ENCODE results near the gene HAUS5. TPM values are rescaled to one million over a fixed set of nuclear protein-coding genes. Genes with fewer than 3 reads are reported as not detected.

The HAUS5 gene
- polyA plus RNA-seq, 1 donor from 2014 or later, result 11.4 TPM

DNA sequence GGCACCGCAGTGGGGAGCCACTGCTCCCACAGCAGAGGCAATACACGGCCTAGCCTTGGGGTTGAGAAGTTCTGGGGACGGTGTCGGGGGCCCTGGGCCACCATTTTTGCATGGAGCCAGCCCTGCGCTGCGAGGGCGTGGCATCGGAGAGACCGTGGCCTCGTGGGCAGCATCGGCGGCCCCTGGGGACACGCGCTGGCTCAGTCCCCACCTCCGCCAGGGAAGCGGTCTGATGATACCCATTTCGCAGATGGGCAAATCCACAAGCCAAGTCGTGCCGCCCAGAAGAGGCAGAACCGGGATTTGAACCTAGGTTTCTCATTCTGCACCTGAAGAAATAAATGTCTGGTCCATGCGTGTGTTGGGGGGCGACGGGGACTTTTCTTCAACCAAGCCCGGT lies 52.6 kb downstream of the HAUS5 start:
- peaks cover 0 to 3% (median 0%) of the 10 kb centered on the region in 3 donors for H3K4me1 Mint-ChIP-seq
- peaks cover 9% of the 10 kb centered on the region for H3K27me3 Mint-ChIP-seq
- H3K27ac Mint-ChIP-seq, result no peak overlapping the region
- H3K9me3 Mint-ChIP-seq, result peaks cover 0 to 1% (median 0%) of the 10 kb centered on the region in 3 donors
- peaks cover 5% of the 10 kb centered on the region for H3K36me3 Mint-ChIP-seq
- H3K4me3 Mint-ChIP-seq, result no peak overlapping the region

DNA sequence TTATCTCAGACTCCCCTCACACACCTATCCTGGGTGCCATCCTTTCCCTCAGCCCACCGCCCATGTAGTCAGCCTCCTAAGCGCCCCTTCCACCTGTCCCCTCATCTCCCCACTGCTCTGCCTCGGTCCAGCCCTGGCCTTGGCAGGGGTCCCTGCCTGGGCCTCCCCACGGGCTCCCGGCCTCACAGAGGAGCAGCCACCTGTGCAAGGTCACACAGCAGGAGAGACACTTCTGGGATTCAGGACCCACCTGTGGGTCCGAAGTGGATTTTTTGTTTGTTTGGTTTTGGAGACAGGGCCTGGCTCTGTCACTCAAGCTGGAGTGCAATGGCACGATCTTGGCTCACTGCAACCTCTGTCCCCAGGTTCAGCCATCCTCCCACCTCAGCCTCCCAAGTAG lies 53.1 kb downstream of the HAUS5 start:
- Mint-ChIP-seq H3K4me3 (no peak overlapping the region), H3K27me3 (peaks cover 10% of the 10 kb centered on the region), H3K4me1 (peaks cover 0 to 3% (median 0%) of the 10 kb centered on the region in 3 donors), H3K27ac (no peak overlapping the region), H3K9me3 (peaks cover 0 to 1% (median 0%) of the 10 kb centered on the region in 3 donors), H3K36me3 (peaks cover 5% of the 10 kb centered on the region)

DNA sequence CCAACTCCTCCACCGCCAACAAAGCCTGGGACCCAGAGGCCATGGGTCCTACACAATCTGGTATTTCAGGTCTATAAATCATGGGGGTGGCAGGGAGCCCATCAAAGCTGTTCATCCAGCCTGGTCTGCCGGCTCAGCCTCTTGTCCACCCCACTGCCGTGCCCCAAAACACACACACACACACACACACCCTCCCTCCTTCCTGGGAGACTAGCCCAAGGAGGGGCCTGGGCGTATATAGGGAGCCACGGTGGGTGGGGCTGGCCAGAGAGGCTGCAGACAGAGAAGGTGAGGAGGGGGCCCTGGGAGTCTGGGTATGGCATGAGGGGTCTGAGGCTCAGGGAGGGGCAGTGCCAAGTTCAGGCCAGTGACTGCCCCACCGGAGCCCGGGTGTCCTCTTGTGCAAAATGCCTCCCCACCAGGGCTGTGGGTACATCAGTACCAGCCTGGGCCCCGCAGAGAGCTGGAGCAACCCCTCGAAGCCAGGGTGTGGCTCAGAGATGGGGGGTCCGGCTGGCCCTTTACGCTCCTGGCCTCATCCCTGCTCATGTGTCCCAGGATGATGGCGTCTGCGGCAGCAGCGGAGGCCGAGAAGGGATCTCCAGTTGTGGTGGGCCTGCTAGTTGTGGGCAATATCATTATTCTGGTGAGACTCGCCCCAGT lies 53.8 kb downstream of the HAUS5 start, which contains the start of gene UPK1A:
Gene UPK1A, plus strand, starts transcription at position 267 of the 663 bp plus-strand sequence. Its CDS starts 296 bp downstream, at position 563.
- H3K36me3 Mint-ChIP-seq, result peaks cover 5% of the 10 kb centered on the region
- H3K27ac Mint-ChIP-seq, result peak within 1 kb of the TSS in 1 of 3 donors; percentile 52
- peaks cover 0 to 3% (median 0%) of the 10 kb centered on the region in 3 donors for H3K4me1 Mint-ChIP-seq
- H3K4me3 Mint-ChIP-seq, result no peak within 1 kb of the TSS
- peaks cover 15% of the 10 kb centered on the region for H3K27me3 Mint-ChIP-seq
- H3K9me3 Mint-ChIP-seq, result peaks cover 0 to 1% (median 0%) of the 10 kb centered on the region in 3 donors

- peak overlapping the region in 1 of 3 donors; percentile 94 for H3K27ac Mint-ChIP-seq
- peaks cover 0 to 3% (median 0%) of the 10 kb centered on the region in 3 donors for H3K9me3 Mint-ChIP-seq
- H3K4me3 Mint-ChIP-seq, result no peak overlapping the region
- H3K4me1 Mint-ChIP-seq, result peaks cover 0 to 4% (median 3%) of the 10 kb centered on the region in 3 donors
- peaks cover 1% of the 10 kb centered on the region for H3K36me3 Mint-ChIP-seq
- peaks cover 34% of the 10 kb centered on the region for H3K27me3 Mint-ChIP-seq
Measured at GRCh38 chr19:35669566-35669965, 57.0 kb downstream of the HAUS5 start.

DNA sequence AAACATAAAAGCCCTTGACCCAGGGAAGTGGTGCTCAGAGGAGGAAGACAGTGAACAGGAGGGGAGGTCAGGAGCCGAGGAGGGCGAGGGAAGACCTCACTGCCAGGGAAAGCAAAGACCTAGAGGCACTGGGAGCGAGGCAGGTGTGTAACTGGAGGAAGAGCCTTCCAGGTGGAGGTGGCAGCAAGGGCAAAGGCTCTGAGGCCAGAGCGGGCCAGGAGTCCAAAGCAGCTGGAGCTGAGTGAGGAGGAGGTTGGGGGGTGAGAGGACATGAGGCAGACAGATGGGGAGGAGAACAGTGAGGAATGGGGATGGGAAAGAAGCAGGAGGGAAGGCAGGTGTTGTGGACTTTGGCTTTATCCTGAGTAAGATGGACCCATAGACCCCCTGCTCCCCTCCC lies 57.4 kb downstream of the HAUS5 start:
- H3K9me3 Mint-ChIP-seq, result peaks cover 0 to 3% (median 0%) of the 10 kb centered on the region in 3 donors
- peak overlapping the region in 1 of 3 donors; percentile 94 for H3K27ac Mint-ChIP-seq
- H3K36me3 Mint-ChIP-seq, result peaks cover 1% of the 10 kb centered on the region
- H3K4me1 Mint-ChIP-seq, result peaks cover 0 to 4% (median 3%) of the 10 kb centered on the region in 3 donors
- H3K4me3 Mint-ChIP-seq, result peak overlapping the region in 1 of 4 donors; percentile 17
- peaks cover 36% of the 10 kb centered on the region for H3K27me3 Mint-ChIP-seq

GRCh38 chr19:35670686-35671085 lies 58.2 kb downstream of the HAUS5 start:
- no peak overlapping the region for H3K27ac Mint-ChIP-seq
- peaks cover 0 to 4% (median 3%) of the 10 kb centered on the region in 3 donors for H3K4me1 Mint-ChIP-seq
- peaks cover 39% of the 10 kb centered on the region for H3K27me3 Mint-ChIP-seq
- peaks cover 0 to 3% (median 0%) of the 10 kb centered on the region in 3 donors for H3K9me3 Mint-ChIP-seq
- H3K36me3 Mint-ChIP-seq, result peaks cover 1% of the 10 kb centered on the region
- H3K4me3 Mint-ChIP-seq, result peak overlapping the region in 1 of 4 donors; percentile 39

- peaks cover 0 to 4% (median 3%) of the 10 kb centered on the region in 3 donors for H3K4me1 Mint-ChIP-seq
- peaks cover 42% of the 10 kb centered on the region for H3K27me3 Mint-ChIP-seq
- H3K36me3 Mint-ChIP-seq, result peaks cover 1% of the 10 kb centered on the region
- H3K9me3 Mint-ChIP-seq, result peaks cover 0 to 3% (median 0%) of the 10 kb centered on the region in 3 donors
- H3K27ac Mint-ChIP-seq, result no peak overlapping the region
- H3K4me3 Mint-ChIP-seq, result no peak overlapping the region
Measured at GRCh38 chr19:35671818-35672217, 59.3 kb downstream of the HAUS5 start.

GRCh38 chr19:35673121-35673804 lies 60.7 kb downstream of the HAUS5 start:
- Mint-ChIP-seq H3K27ac (no peak overlapping the region), H3K4me3 (peak overlapping the region; percentile 61 to 94 (median 76)), H3K4me1 (peaks cover 0 to 4% (median 3%) of the 10 kb centered on the region in 3 donors), H3K36me3 (peaks cover 1% of the 10 kb centered on the region), H3K9me3 (peaks cover 0 to 3% (median 0%) of the 10 kb centered on the region in 3 donors), H3K27me3 (peaks cover 42% of the 10 kb centered on the region)

Other genes starting within 250 kb of the HAUS5 start
- gene GPR42, start 241.7 kb upstream of the HAUS5 start, polyA plus RNA-seq, result not detected
- gene FFAR2, start 164.5 kb upstream of the HAUS5 start, polyA plus RNA-seq, result not detected
- gene KRTDAP, start 122.3 kb upstream of the HAUS5 start, polyA plus RNA-seq, result not detected
- 1.1 TPM for gene DMKN, start 99.1 kb upstream of the HAUS5 start, polyA plus RNA-seq
- gene SBSN, start 84.4 kb upstream of the HAUS5 start, polyA plus RNA-seq, result not detected
- gene GAPDHS, start 79.3 kb upstream of the HAUS5 start, polyA plus RNA-seq, result not detected
- gene TMEM147, start 67.1 kb upstream of the HAUS5 start, polyA plus RNA-seq, result 146 TPM
- not detected for gene ATP4A, start 49.1 kb upstream of the HAUS5 start, polyA plus RNA-seq
- not detected for gene PMIS2, start 26.6 kb upstream of the HAUS5 start, polyA plus RNA-seq
- gene RBM42, start 16.3 kb downstream of the HAUS5 start, polyA plus RNA-seq, result 76.5 TPM
- gene ETV2, start 29.0 kb downstream of the HAUS5 start, polyA plus RNA-seq, result 0.50 TPM
- gene COX6B1, start 35.6 kb downstream of the HAUS5 start, polyA plus RNA-seq, result 814 TPM
- gene UPK1A, start 53.8 kb downstream of the HAUS5 start, polyA plus RNA-seq, result not detected
- gene ZBTB32, start 91.8 kb downstream of the HAUS5 start, polyA plus RNA-seq, result 31.6 TPM
- 2.7 TPM for gene KMT2B, start 105.3 kb downstream of the HAUS5 start, polyA plus RNA-seq
- gene IGFLR1, start 129.7 kb downstream of the HAUS5 start, polyA plus RNA-seq, result 140 TPM
- 74.8 TPM for gene U2AF1L4, start 132.7 kb downstream of the HAUS5 start, polyA plus RNA-seq
- 85.0 TPM for gene PSENEN, start 132.9 kb downstream of the HAUS5 start, polyA plus RNA-seq
- 8.2 TPM for gene LIN37, start 135.8 kb downstream of the HAUS5 start, polyA plus RNA-seq
- not detected for gene HSPB6, start 144.3 kb downstream of the HAUS5 start, polyA plus RNA-seq
- gene PROSER3, start 145.4 kb downstream of the HAUS5 start, polyA plus RNA-seq, result 7.3 TPM
- not detected for gene ARHGAP33, start 162.8 kb downstream of the HAUS5 start, polyA plus RNA-seq
- not detected for gene PRODH2, start 200.1 kb downstream of the HAUS5 start, polyA plus RNA-seq
- gene NPHS1, start 239.8 kb downstream of the HAUS5 start, polyA plus RNA-seq, result not detected
- gene KIRREL2, start 244.2 kb downstream of the HAUS5 start, polyA plus RNA-seq, result not detected